ENCODE measurements around the gene ARMH1. TPM values are rescaled to one million over a fixed set of nuclear protein-coding genes. Genes with fewer than 3 reads are reported as not detected.

ARMH1 gene
- total and polyA plus RNA-seq, 9 donors: 3.1 to 13.8 (median 5.7) TPM

DNA sequence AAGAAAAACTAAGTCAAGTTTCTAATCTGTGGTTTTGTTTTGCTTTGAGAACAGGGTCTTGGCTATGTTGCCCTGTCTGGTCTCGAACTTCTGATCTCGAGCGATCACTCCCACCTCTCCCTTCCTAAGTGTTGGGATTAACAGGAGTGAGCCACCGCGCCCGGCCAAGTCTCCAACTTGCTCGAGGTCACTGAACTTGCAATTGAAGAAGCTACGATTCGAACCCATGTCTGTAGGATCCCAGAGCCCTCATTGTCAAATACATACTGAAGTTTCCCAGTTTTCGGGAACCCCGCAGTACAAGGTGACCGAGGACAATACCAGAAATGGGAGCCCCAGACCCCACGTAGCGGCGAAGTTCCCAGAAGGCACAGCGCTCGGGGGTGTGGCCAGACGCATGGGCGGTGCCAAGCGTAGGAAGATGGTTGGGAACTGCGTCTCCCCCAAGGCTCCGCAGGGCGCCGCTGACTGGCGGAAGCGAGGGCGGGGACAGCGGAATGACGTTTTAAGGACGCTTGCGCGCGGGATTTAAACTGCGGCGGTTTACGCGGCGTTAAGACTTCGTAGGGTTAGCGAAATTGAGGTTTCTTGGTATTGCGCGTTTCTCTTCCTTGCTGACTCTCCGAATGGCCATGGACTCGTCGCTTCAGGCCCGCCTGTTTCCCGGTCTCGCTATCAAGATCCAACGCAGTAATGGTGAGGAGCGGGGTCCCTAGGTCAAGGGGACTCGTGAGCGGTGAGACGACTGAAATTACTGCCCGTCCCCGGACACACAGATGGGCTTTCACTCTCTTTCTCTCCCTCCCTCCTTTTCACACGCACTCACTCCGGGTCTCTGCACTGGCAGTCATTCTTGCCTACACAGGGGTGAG lies 65.0 kb downstream of the ARMH1 start, which contains the start of gene KIF2C:
TSS of gene KIF2C (plus strand) at position 531 of the 872 bp plus-strand sequence. CDS start at position 627, 96 bp downstream.
- H3K4me1 ChIP-seq (ENCODE audit: insufficient read depth): peaks cover 4% of the 10 kb centered on the region
- intact Hi-C loops (cut with DNase I): loop anchor here in 1 of 4 donors (10.0 kb wide), 1 partner anchor 45 kb away; the partner anchor contains the start of gene BEST4
- peak; percentile 96 to 98 (median 97) for DNase-seq
- H3K27ac ChIP-seq: peak within 1 kb of the TSS; percentile 15 to 82
- TF ChIP-seq EP300 (IDR thresholded peaks at IDR 0.05) (peak; percentile 52), POLR2A (IDR thresholded peaks at IDR 0.05) (peak; percentile 80)
- TF ChIP-seq, protein P1, sequence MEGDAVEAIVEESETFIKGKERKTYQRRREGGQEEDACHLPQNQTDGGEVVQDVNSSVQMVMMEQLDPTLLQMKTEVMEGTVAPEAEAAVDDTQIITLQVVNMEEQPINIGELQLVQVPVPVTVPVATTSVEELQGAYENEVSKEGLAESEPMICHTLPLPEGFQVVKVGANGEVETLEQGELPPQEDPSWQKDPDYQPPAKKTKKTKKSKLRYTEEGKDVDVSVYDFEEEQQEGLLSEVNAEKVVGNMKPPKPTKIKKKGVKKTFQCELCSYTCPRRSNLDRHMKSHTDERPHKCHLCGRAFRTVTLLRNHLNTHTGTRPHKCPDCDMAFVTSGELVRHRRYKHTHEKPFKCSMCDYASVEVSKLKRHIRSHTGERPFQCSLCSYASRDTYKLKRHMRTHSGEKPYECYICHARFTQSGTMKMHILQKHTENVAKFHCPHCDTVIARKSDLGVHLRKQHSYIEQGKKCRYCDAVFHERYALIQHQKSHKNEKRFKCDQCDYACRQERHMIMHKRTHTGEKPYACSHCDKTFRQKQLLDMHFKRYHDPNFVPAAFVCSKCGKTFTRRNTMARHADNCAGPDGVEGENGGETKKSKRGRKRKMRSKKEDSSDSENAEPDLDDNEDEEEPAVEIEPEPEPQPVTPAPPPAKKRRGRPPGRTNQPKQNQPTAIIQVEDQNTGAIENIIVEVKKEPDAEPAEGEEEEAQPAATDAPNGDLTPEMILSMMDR (IDR thresholded peaks at IDR 0.05): peak in 1 of 3 donors; percentile 14
- H3K27me3 ChIP-seq: no peaks in the 10 kb centered on the region
- no peaks in the 10 kb centered on the region for H3K36me3 ChIP-seq
- no peaks in the 10 kb centered on the region for H3K9me3 ChIP-seq
- H3K4me3 ChIP-seq: peak within 1 kb of the TSS; percentile 43
- 0% methylated on average over 57 of the region's 57 CpGs for whole genome bisulfite sequencing, 3 donors

DNA sequence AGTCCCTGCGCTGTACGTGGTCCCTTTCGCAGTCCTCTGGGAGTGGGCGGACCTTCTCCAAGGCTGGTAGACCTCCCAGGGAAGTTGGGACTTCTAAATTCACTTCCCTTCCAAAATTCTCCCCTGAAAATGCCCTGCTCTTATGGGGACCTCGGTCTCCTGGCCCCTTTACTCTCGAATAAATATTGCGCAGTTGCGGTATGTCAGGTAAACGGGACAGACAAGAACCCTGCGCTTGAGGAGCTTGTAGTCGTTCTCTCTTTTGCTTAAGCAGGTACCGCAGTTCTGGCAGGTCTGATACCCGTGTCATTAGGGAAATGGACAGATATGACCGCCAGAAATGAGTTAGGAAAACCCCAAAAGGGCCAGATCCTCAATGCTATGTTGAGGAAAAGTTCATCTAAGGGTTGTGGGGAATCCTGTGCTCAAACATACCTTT lies 65.7 kb downstream of the ARMH1 start:
- 1 to 5% (median 4%) methylated on average over 14 of the region's 14 CpGs for whole genome bisulfite sequencing, 3 donors
- Histone ChIP-seq H3K4me3 (peak overlapping the region; percentile 43), H3K4me1 (ENCODE audit: insufficient read depth) (peaks cover 4% of the 10 kb centered on the region), H3K9me3 (no peaks in the 10 kb centered on the region), H3K27ac (no peak overlapping the region), H3K27me3 (no peaks in the 10 kb centered on the region), H3K36me3 (no peaks in the 10 kb centered on the region)
- no peak for DNase-seq
- intact Hi-C loops (cut with DNase I): no loop called here
- TF ChIP-seq EP300 (IDR thresholded peaks at IDR 0.05) (no peak), POLR2A (IDR thresholded peaks at IDR 0.05) (no peak)
- TF ChIP-seq, protein P1 (IDR thresholded peaks at IDR 0.05): no peak

DNA sequence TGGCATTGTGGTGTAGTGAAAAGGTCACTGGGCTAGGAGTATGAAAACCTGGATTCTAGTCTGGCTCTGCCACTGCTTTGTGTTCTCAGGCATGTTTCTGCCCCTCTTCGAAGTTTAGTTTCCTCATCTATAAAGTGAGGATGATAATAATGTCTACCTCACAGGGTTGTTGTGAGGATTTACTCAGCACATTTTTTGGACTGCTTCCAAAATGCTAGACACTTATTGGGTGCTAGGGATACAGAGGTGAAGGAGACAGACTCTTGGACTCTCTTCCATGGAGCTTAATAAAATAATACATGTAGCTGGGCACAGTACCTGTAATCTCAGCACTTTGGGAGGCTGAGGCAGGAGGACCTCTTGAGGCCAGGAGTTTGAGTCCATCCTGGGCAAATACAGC lies 68.7 kb downstream of the ARMH1 start:
- no peaks in the 10 kb centered on the region for H3K36me3 ChIP-seq
- H3K4me1 ChIP-seq (ENCODE audit: insufficient read depth): peaks cover 4% of the 10 kb centered on the region
- WGBS, 3 donors: 93 to 96% (median 95%) methylated on average over 1 of the region's 1 CpG
- H3K27me3 ChIP-seq: no peaks in the 10 kb centered on the region
- no peak overlapping the region for H3K4me3 ChIP-seq
- no peak for TF ChIP-seq POLR2A (IDR thresholded peaks at IDR 0.05)
- TF ChIP-seq, protein P1 (IDR thresholded peaks at IDR 0.05): no peak
- no peak for TF ChIP-seq EP300 (IDR thresholded peaks at IDR 0.05)
- no peaks in the 10 kb centered on the region for H3K9me3 ChIP-seq
- no peak for DNase-seq
- intact Hi-C loops (cut with DNase I): no loop called here
- H3K27ac ChIP-seq: no peak overlapping the region

DNA sequence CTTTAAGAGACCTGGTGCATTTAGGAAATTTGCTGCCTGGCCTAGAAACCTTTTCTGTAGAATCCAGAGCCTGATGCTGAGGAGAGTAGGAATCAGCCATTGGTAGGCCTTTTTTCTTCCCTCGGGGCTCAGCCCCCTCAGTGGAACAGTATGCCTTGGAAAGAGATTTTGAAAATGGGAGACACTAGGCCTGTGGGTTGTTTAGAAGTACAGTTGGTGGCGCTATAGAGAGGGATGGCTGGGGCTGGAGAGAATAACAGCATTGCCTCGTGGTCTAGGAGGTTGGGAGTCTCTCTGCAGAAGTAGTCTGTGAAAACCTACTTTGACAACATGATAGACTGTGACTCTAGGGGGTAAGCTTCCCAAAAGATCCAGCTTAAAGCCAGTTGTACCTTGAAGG lies 73.4 kb downstream of the ARMH1 start:
- 87 to 97% (median 92%) methylated on average over 3 of the region's 3 CpGs for WGBS, 3 donors
- intact Hi-C loops (cut with DNase I): no loop called here
- H3K9me3 ChIP-seq: no peaks in the 10 kb centered on the region
- H3K27ac ChIP-seq: no peak overlapping the region
- no peak overlapping the region for H3K4me3 ChIP-seq
- H3K27me3 ChIP-seq: no peaks in the 10 kb centered on the region
- no peaks in the 10 kb centered on the region for H3K36me3 ChIP-seq
- DNase-seq: no peak
- TF ChIP-seq POLR2A (IDR thresholded peaks at IDR 0.05) (no peak), EP300 (IDR thresholded peaks at IDR 0.05) (no peak)
- TF ChIP-seq, protein P1 (IDR thresholded peaks at IDR 0.05): no peak
- no peaks in the 10 kb centered on the region for H3K4me1 ChIP-seq (ENCODE audit: insufficient read depth)

Measured in ovary (tissue), 9 donors.